NCI-H1105 treated with DMSO at 0.1 percent for 48 hours (cell line): Measurements from ENCODE around the gene MIEF2.

Experiments
- DNase-seq: peaks from one replicate; lab custom pipeline; 2025; lab: John Stamatoyannopoulos, UW

MIEF2 gene

GRCh38 chr17:18235743-18236256, 24.7 kb upstream of the MIEF2 start:
- no peak for DNase-seq

GRCh38 chr17:18236494-18236893, 24.0 kb upstream of the MIEF2 start:
- no peak for DNase-seq

GRCh38 chr17:18237461-18237860, 23.0 kb upstream of the MIEF2 start:
- no peak for DNase-seq

- no peak for DNase-seq
Measured at GRCh38 chr17:18238299-18238698, 22.2 kb upstream of the MIEF2 start.

- DNase-seq: no peak
Measured at GRCh38 chr17:18240449-18240848, 20.0 kb upstream of the MIEF2 start.

GRCh38 chr17:18241229-18241871, 19.1 kb upstream of the MIEF2 start:
- no peak for DNase-seq

- DNase-seq: no peak
Measured at GRCh38 chr17:18245038-18245776, 15.3 kb upstream of the MIEF2 start.

GRCh38 chr17:18246109-18246725, 14.2 kb upstream of the MIEF2 start:
- DNase-seq: no peak

GRCh38 chr17:18246880-18247612, 13.4 kb upstream of the MIEF2 start:
- DNase-seq: peak; percentile 93

- no peak for DNase-seq
Measured at GRCh38 chr17:18247613-18248001, 12.9 kb upstream of the MIEF2 start.

GRCh38 chr17:18248300-18248731, 12.1 kb upstream of the MIEF2 start:
- peak; percentile 78 for DNase-seq

- DNase-seq: no peak
Measured at GRCh38 chr17:18248811-18249210, 11.7 kb upstream of the MIEF2 start.

GRCh38 chr17:18250259-18250658, 10.2 kb upstream of the MIEF2 start:
- peak; percentile 56 for DNase-seq

GRCh38 chr17:18250708-18251107, 9.8 kb upstream of the MIEF2 start:
- DNase-seq: no peak

- no peak for DNase-seq
Measured at GRCh38 chr17:18251204-18251603, 9.3 kb upstream of the MIEF2 start.

GRCh38 chr17:18252160-18252559, 8.3 kb upstream of the MIEF2 start:
- no peak for DNase-seq

- DNase-seq: no peak
Measured at GRCh38 chr17:18253187-18253884, 7.1 kb upstream of the MIEF2 start.

- DNase-seq: no peak
Measured at GRCh38 chr17:18253947-18254821, 6.3 kb upstream of the MIEF2 start.

GRCh38 chr17:18254888-18255649, 5.4 kb upstream of the MIEF2 start:
- DNase-seq: no peak

- DNase-seq: no peak
Measured at GRCh38 chr17:18256351-18256750, 4.1 kb upstream of the MIEF2 start.
